HepG2 (cell line): ENCODE measurements around the gene NTN3. TPM values are rescaled to one million over a fixed set of nuclear protein-coding genes. Genes with fewer than 3 reads are reported as not detected.

ENCODE experiments used
- AGO2 ChIP-seq: fragments of 200-400 bp; formaldehyde crosslinking; optimal IDR thresholded peaks from 2 replicates; pipeline ENCODE3; 2017; ENCODE audit warnings: mild to moderate bottlenecking, low read depth, low read length, moderate library complexity
- BCL6 ChIP-seq: IDR thresholded peaks from 2 replicates; pipeline ENCODE4 v1.6.1; 2016; ENCODE audit warnings: missing genetic modification reagents, missing compliant biosample characterization
- EEA1 ChIP-seq: sonication (generic); formaldehyde crosslinking; IDR thresholded peaks from 2 replicates; pipeline ENCODE4 v1.5.1; 2020; ENCODE audit warnings: mild to moderate bottlenecking, missing genetic modification reagents, borderline replicate concordance
- ELF3 ChIP-seq: IDR thresholded peaks from 2 replicates; pipeline ENCODE4 v1.6.1; 2016; ENCODE audit warnings: missing genetic modification reagents, missing compliant biosample characterization
- EP300 ChIP-seq, 3 experiments: sonication (generic) in 1 of 3; formaldehyde crosslinking in 1 of 3; IDR thresholded peaks; 2 replicates each; pipeline versions ENCODE4 v1.5.1 to v1.6.1; 2011 to 2020; ENCODE audit warnings: low read depth in 2 of 3, low read length in 2 of 3, borderline replicate concordance in 1 of 3, improper control_type of control experiment in 1 of 3, mild to moderate bottlenecking in 1 of 3, missing genetic modification reagents in 1 of 3, moderate library complexity in 1 of 3
- HCFC1 ChIP-seq: fragments of 150-350 bp; IDR thresholded peaks from 2 replicates; pipeline ENCODE4 v1.6.1; 2014; ENCODE audit warnings: low read depth, low read length
- MTA1 ChIP-seq: sonication (generic); formaldehyde crosslinking; IDR thresholded peaks from 2 replicates; pipeline ENCODE4 v1.4.0; 2020; ENCODE audit warnings: missing genetic modification reagents, mild to moderate bottlenecking, borderline replicate concordance
- PITX1 ChIP-seq: sonication (generic); formaldehyde crosslinking; IDR thresholded peaks from 2 replicates; pipeline ENCODE4 v1.5.1; 2020; ENCODE audit warnings: mild to moderate bottlenecking, missing genetic modification reagents
- REPIN1 ChIP-seq: sonication (generic); formaldehyde crosslinking; IDR thresholded peaks from 2 replicates; pipeline ENCODE4 v1.8.0; 2022; ENCODE audit warnings: missing genetic modification reagents, low read depth, mild to moderate bottlenecking, borderline replicate concordance
- SMAD1 ChIP-seq: sonication (generic); formaldehyde crosslinking; IDR thresholded peaks from 2 replicates; pipeline ENCODE4 v1.4.0; 2020; ENCODE audit warnings: missing genetic modification reagents, low read depth, mild to moderate bottlenecking, borderline replicate concordance
- TAF1 ChIP-seq: sonication (generic); formaldehyde crosslinking; IDR thresholded peaks from 2 replicates; pipeline ENCODE4 v1.4.0; 2020; ENCODE audit warnings: missing genetic modification reagents
- THAP11 ChIP-seq: IDR thresholded peaks from 2 replicates; pipeline ENCODE4 v1.6.1; 2016; ENCODE audit warnings: missing biosample characterization, missing genetic modification reagents
- YY1 ChIP-seq: IDR thresholded peaks from 2 replicates; pipeline ENCODE4 v1.6.1; 2011; ENCODE audit warnings: low read length, low read depth, moderate library complexity, mild to moderate bottlenecking; ENCODE audit not compliant: insufficient read depth, insufficient replicate concordance
- ZBTB38 ChIP-seq: sonication (generic); formaldehyde crosslinking; IDR thresholded peaks from 2 replicates; pipeline ENCODE4 v1.5.1; 2020; ENCODE audit warnings: mild to moderate bottlenecking, missing genetic modification reagents
- ZFP36L1 ChIP-seq: sonication (generic); formaldehyde crosslinking; IDR thresholded peaks from 2 replicates; pipeline ENCODE4 v1.8.0; 2022; ENCODE audit warnings: mild to moderate bottlenecking, missing genetic modification reagents, moderate library complexity
- ZFYVE20 ChIP-seq: sonication (generic); formaldehyde crosslinking; IDR thresholded peaks from 2 replicates; pipeline ENCODE4 v1.8.0; 2023; ENCODE audit warnings: low read depth, mild to moderate bottlenecking, moderate library complexity, missing genetic modification reagents, borderline replicate concordance
- ZNF296 ChIP-seq: sonication (generic); formaldehyde crosslinking; conservative IDR thresholded peaks from 2 replicates; pipeline ENCODE4 v1.5.0; 2020; ENCODE audit warnings: mild to moderate bottlenecking, missing genetic modification reagents
- ZNF496 ChIP-seq: sonication (generic); formaldehyde crosslinking; IDR thresholded peaks from 2 replicates; pipeline ENCODE4 v1.8.1; 2023; ENCODE audit warnings: mild to moderate bottlenecking, moderate library complexity, missing genetic modification reagents; ENCODE audit not compliant: insufficient replicate concordance
- ZNF737 ChIP-seq: sonication (generic); formaldehyde crosslinking; IDR thresholded peaks from 2 replicates; pipeline ENCODE4 v1.5.0; 2020; ENCODE audit warnings: missing genetic modification reagents, mild to moderate bottlenecking, borderline replicate concordance
- ZNF772 ChIP-seq: sonication (generic); formaldehyde crosslinking; IDR thresholded peaks from 2 replicates; pipeline ENCODE4 v1.5.0; 2020; ENCODE audit warnings: mild to moderate bottlenecking, missing genetic modification reagents
- ZNF850 ChIP-seq: sonication (generic); formaldehyde crosslinking; conservative IDR thresholded peaks from 2 replicates; pipeline ENCODE4 v1.9.0; 2021; ENCODE audit warnings: mild to moderate bottlenecking, missing genetic modification reagents
- ZSCAN9 ChIP-seq: IDR thresholded peaks from 2 replicates; pipeline ENCODE4 v1.6.1; 2016; ENCODE audit warnings: borderline replicate concordance
- polyA plus RNA-seq, 8 experiments: library from polyadenylated mRNA; depleted of rRNA in 3 of 8; stranded (reverse) in 7 of 8; unstranded in 1 of 8; fragments of >200 nt; fragmentation: Illumina TruSeq in 4 of 8; extraction: Trizol in 4 of 8; gene quantifications; 2 replicates each; pipeline versions ENCODE4 v1.2.1 to v1.2.3, GENCODE V29; 2011 to 2016; ENCODE audit warnings: low read depth in 4 of 8, missing spikeins in 1 of 8, mixed read lengths in 1 of 8; ENCODE audit not compliant: insufficient read depth in 1 of 8
- total RNA-seq, 5 experiments: library from RNA; depleted of rRNA; stranded (reverse); fragments of >200 nt; fragmentation: Illumina TruSeq; extraction: Trizol; gene quantifications; 2 replicates each; pipeline ENCODE4 v1.2.3, GENCODE V29; 2016; ENCODE audit warnings: low read depth in 1 of 5
- TF ChIP-seq, protein P1 (sequence below): sonication (generic); formaldehyde crosslinking; IDR thresholded peaks from 2 replicates; pipeline ENCODE4 v1.5.0; 2020; ENCODE audit warnings: missing genetic modification reagents
- TF ChIP-seq, protein P2 (sequence below): sonication (generic); formaldehyde crosslinking; IDR thresholded peaks from 2 replicates; pipeline ENCODE4 v1.4.0; 2020; ENCODE audit warnings: missing genetic modification reagents
- TF ChIP-seq, protein P3 (sequence below): sonication (generic); formaldehyde crosslinking; IDR thresholded peaks from 2 replicates; pipeline ENCODE4 v1.8.0; 2022; ENCODE audit warnings: missing genetic modification reagents, mild to moderate bottlenecking, borderline replicate concordance
- TF ChIP-seq, protein P4 (sequence below): sonication (generic); formaldehyde crosslinking; IDR thresholded peaks from 2 replicates; pipeline ENCODE4 v1.4.0; 2020; ENCODE audit warnings: missing genetic modification reagents

NTN3 gene
- total and polyA plus RNA-seq, 2 of the 13 experiments (the other 11 are each of a cell fraction or from before 2014, with no cell fraction given), result 0.09 to 0.20 TPM

DNA sequence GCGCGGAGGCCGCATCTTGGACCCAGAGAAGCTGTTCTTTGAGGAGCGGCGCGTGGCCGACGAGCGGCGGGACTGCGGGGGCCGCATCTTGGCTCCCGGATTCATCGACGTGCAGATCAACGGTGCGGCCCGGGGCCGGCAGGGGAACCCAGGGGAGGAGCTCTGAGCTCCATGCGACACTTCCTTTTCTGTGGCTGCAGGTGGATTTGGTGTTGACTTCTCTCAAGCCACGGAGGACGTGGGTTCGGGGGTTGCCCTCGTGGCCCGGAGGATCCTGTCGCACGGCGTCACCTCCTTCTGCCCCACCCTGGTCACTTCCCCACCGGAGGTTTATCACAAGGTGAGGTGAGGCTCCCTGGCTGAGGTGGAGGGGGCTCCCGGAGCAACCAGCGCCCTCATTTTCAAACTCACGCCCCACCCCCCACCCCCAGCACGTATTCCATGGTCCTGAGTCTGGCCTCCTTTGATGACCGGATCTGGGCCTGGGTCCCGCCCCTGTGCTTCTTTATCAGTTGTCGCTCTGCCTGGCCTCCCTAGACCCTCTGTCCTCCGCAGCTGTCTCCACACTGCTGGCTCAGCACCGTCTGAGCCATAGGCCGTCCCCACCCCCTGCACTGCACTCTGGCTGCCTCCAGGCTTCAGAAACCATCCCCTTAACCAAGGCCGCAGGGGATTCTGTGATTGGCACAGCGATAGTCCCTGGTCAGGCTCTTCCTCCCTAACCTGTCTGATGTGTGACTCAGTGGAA lies 49.9 kb downstream of the NTN3 start (continued):
- TF ChIP-seq, protein P1, sequence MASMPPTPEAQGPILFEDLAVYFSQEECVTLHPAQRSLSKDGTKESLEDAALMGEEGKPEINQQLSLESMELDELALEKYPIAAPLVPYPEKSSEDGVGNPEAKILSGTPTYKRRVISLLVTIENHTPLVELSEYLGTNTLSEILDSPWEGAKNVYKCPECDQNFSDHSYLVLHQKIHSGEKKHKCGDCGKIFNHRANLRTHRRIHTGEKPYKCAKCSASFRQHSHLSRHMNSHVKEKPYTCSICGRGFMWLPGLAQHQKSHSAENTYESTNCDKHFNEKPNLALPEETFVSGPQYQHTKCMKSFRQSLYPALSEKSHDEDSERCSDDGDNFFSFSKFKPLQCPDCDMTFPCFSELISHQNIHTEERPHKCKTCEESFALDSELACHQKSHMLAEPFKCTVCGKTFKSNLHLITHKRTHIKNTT (CRISPR knock-in tag), result no peak
- TF ChIP-seq THAP11 (CRISPR knock-in tag) (no peak), ZNF737 (no peak), SMAD1 (CRISPR knock-in tag) (no peak), ZNF850 (CRISPR knock-in tag) (no peak), PITX1 (CRISPR knock-in tag) (no peak), ZNF296 (CRISPR knock-in tag) (no peak), ZFYVE20 (CRISPR knock-in tag) (no peak), YY1 (no peak), ZFP36L1 (CRISPR knock-in tag) (no peak), ZBTB38 (0 out of 2 replicates have a peak, but pooled peaks have one; percentile 18), HCFC1 (no peak), BCL6 (CRISPR knock-in tag) (no peak), ZSCAN9 (no peak), ZNF772 (CRISPR knock-in tag) (no peak), AGO2 (peak; percentile 71), EEA1 (no peak), MTA1 (CRISPR knock-in tag) (no peak), ZNF496 (CRISPR knock-in tag) (no peak), EP300 (IDR thresholded peaks at IDR 0.05; ENCODE audit: low read depth in 2 of 2, low read length in 2 of 2) (no peak), EP300 (CRISPR knock-in tag; IDR thresholded peaks at IDR 0.05; ENCODE audit: borderline replicate concordance) (no peak), ELF3 (0 out of 2 replicates have a peak, but pooled peaks have one; percentile 9), REPIN1 (CRISPR knock-in tag) (no peak), TAF1 (CRISPR knock-in tag) (peak; percentile 41)
- TF ChIP-seq, protein P2, sequence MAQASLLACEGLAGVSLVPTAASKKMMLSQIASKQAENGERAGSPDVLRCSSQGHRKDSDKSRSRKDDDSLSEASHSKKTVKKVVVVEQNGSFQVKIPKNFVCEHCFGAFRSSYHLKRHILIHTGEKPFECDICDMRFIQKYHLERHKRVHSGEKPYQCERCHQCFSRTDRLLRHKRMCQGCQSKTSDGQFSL (CRISPR knock-in tag), result no peak
- TF ChIP-seq, protein P3, sequence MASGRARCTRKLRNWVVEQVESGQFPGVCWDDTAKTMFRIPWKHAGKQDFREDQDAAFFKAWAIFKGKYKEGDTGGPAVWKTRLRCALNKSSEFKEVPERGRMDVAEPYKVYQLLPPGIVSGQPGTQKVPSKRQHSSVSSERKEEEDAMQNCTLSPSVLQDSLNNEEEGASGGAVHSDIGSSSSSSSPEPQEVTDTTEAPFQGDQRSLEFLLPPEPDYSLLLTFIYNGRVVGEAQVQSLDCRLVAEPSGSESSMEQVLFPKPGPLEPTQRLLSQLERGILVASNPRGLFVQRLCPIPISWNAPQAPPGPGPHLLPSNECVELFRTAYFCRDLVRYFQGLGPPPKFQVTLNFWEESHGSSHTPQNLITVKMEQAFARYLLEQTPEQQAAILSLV (CRISPR knock-in tag), result no peak
- TF ChIP-seq, protein P4, sequence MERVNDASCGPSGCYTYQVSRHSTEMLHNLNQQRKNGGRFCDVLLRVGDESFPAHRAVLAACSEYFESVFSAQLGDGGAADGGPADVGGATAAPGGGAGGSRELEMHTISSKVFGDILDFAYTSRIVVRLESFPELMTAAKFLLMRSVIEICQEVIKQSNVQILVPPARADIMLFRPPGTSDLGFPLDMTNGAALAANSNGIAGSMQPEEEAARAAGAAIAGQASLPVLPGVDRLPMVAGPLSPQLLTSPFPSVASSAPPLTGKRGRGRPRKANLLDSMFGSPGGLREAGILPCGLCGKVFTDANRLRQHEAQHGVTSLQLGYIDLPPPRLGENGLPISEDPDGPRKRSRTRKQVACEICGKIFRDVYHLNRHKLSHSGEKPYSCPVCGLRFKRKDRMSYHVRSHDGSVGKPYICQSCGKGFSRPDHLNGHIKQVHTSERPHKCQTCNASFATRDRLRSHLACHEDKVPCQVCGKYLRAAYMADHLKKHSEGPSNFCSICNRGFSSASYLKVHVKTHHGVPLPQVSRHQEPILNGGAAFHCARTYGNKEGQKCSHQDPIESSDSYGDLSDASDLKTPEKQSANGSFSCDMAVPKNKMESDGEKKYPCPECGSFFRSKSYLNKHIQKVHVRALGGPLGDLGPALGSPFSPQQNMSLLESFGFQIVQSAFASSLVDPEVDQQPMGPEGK (CRISPR knock-in tag), result peak; percentile 21; the same call in 1 of the 2 replicates
